GM21390 (cell line): ENCODE data around the gene CIPC.

Experiments
- ATAC-seq: cut with Tn5 transposase; IDR thresholded peaks from one replicate; pipeline ENCODE4 v1.9.1; 2021; ENCODE audit not compliant: unreplicated experiment

CIPC gene

GRCh38 chr14:77144412-77145115 is 46.5 kb downstream of the CIPC start:
- ATAC-seq: no peak

- ATAC-seq: no peak
These were observed 48.1 kb downstream of the CIPC start for GRCh38 chr14:77145975-77146740.

GRCh38 chr14:77148510-77149231 is 50.6 kb downstream of the CIPC start:
- ATAC-seq: no peak

- ATAC-seq: no peak
These were observed 53.2 kb downstream of the CIPC start for GRCh38 chr14:77151245-77151644.

GRCh38 chr14:77151918-77152588 is 54.0 kb downstream of the CIPC start:
- ATAC-seq: no peak

GRCh38 chr14:77153802-77154201 is 55.7 kb downstream of the CIPC start:
- no peak for ATAC-seq

- no peak for ATAC-seq
These were observed 56.4 kb downstream of the CIPC start for GRCh38 chr14:77154421-77154820.

GRCh38 chr14:77155083-77155482 is 57.0 kb downstream of the CIPC start:
- no peak for ATAC-seq

- no peak for ATAC-seq
These were observed 59.7 kb downstream of the CIPC start for GRCh38 chr14:77157740-77158139.

GRCh38 chr14:77158175-77158881 is 60.3 kb downstream of the CIPC start:
- no peak for ATAC-seq

GRCh38 chr14:77158882-77159255 is 60.8 kb downstream of the CIPC start:
- ATAC-seq: no peak

- ATAC-seq: no peak
These were observed 63.0 kb downstream of the CIPC start for GRCh38 chr14:77161011-77161410.
